Ishikawa (cell line): ENCODE data around the gene CAMKK1.

ENCODE experiments used
- CEBPB ChIP-seq: IDR thresholded peaks from 2 replicates; pipeline ENCODE4 v1.6.1; 2012
- CREB1 ChIP-seq: IDR thresholded peaks from 2 replicates; pipeline ENCODE4 v1.6.1; 2012; ENCODE audit warnings: low read depth
- EGR1 ChIP-seq: IDR thresholded peaks from 2 replicates; pipeline ENCODE4 v1.6.1; 2012
- EP300 ChIP-seq: IDR thresholded peaks from 2 replicates; pipeline ENCODE4 v1.6.1; 2012; ENCODE audit warnings: borderline replicate concordance
- FOXM1 ChIP-seq: IDR thresholded peaks from 2 replicates; pipeline ENCODE4 v1.6.1; 2012; ENCODE audit warnings: low read depth, borderline replicate concordance
- MAX ChIP-seq: IDR thresholded peaks from 2 replicates; pipeline ENCODE4 v1.6.1; 2012
- NFIC ChIP-seq: IDR thresholded peaks from 2 replicates; pipeline ENCODE4 v1.6.1; 2012
- RAD21 ChIP-seq: IDR thresholded peaks from 2 replicates; pipeline ENCODE4 v1.6.1; 2012; ENCODE audit warnings: low read depth
- REST ChIP-seq: IDR thresholded peaks from 2 replicates; pipeline ENCODE4 v1.6.1; 2012; ENCODE audit warnings: low read depth, mild to moderate bottlenecking
- TAF1 ChIP-seq: IDR thresholded peaks from 2 replicates; pipeline ENCODE4 v1.6.1; 2012; ENCODE audit warnings: low read depth, mild to moderate bottlenecking
- TCF12 ChIP-seq: IDR thresholded peaks from 2 replicates; pipeline ENCODE4 v1.6.1; 2012; ENCODE audit warnings: low read depth
- TEAD4 ChIP-seq: IDR thresholded peaks from 2 replicates; pipeline ENCODE4 v1.6.1; 2012
- USF1 ChIP-seq: IDR thresholded peaks from 2 replicates; pipeline ENCODE4 v1.6.1; 2012
- YY1 ChIP-seq: IDR thresholded peaks from 2 replicates; pipeline ENCODE4 v1.6.1; 2012; ENCODE audit warnings: low read depth
- ZBTB7A ChIP-seq: IDR thresholded peaks from 2 replicates; pipeline ENCODE4 v1.6.1; 2012; ENCODE audit warnings: low read depth

Gene CAMKK1

GRCh38 chr17:3897731-3898130 is 4.9 kb upstream of the CAMKK1 start:
- TF ChIP-seq CEBPB (no peak), TCF12 (no peak), RAD21 (no peak), EGR1 (no peak), ZBTB7A (no peak), TEAD4 (no peak), FOXM1 (no peak), MAX (no peak), CREB1 (no peak)

- no peak for TF ChIP-seq ZBTB7A
- TF ChIP-seq FOXM1 = no peak
- TF ChIP-seq NFIC = no peak
- TF ChIP-seq USF1 = no peak
- TF ChIP-seq REST = no peak
- no peak for TF ChIP-seq CREB1
- TF ChIP-seq TCF12 = no peak
These were observed 4.0 kb upstream of the CAMKK1 start for GRCh38 chr17:3896968-3897235.

- TF ChIP-seq RAD21 (no peak), MAX (no peak), CEBPB (no peak), REST (no peak), CREB1 (no peak), TEAD4 (no peak; the same call in 1 of the 2 replicates), USF1 (no peak), TCF12 (peak; percentile 71; the same call in 1 of the 2 replicates), EP300 (peak; percentile 66), YY1 (peak; percentile 47; the same call in 1 of the 2 replicates), TAF1 (no peak), NFIC (peak; percentile 93)
These were observed 3.5 kb upstream of the CAMKK1 start for GRCh38 chr17:3896108-3896967.

- TF ChIP-seq NFIC = no peak
- no peak for TF ChIP-seq TCF12
- TF ChIP-seq EP300 = no peak
- no peak for TF ChIP-seq USF1
- no peak for TF ChIP-seq CREB1
- no peak for TF ChIP-seq REST
- TF ChIP-seq EGR1 = no peak
- no peak for TF ChIP-seq MAX
- no peak for TF ChIP-seq TAF1
- no peak for TF ChIP-seq ZBTB7A
- no peak for TF ChIP-seq RAD21
- no peak for TF ChIP-seq YY1
- no peak for TF ChIP-seq CEBPB
- TF ChIP-seq TEAD4 = no peak
These were observed 2.5 kb upstream of the CAMKK1 start for GRCh38 chr17:3895354-3895753.
